ENCODE measurements around the gene KCNJ4. TPM values are rescaled to one million over a fixed set of nuclear protein-coding genes. Genes with fewer than 3 reads are reported as not detected.
A peak's percentile ranks its signal among the peaks of the same experiment; 100 is the strongest.

KCNJ4 gene
- total RNA-seq, 1 experiment from 2014 or later = not detected

GRCh38 chr22:38453996-38454352 lies 1.0 kb downstream of the KCNJ4 start:
- H3K4me3 Mint-ChIP-seq (ENCODE audit: low read depth, unreplicated experiment) = peak overlapping the region; percentile 37
- peaks cover 97% of the 10 kb centered on the region for H3K27me3 Mint-ChIP-seq (ENCODE audit: unreplicated experiment)
- H3K27ac Mint-ChIP-seq (ENCODE audit: unreplicated experiment) = no peak overlapping the region
- DNase-seq = no peak
- no peak for TF ChIP-seq CTCF (IDR thresholded peaks at IDR 0.05; ENCODE audit: unreplicated experiment)
- no TSS peak for BruUV-seq (replicated peaks)
- peaks cover 8% of the 10 kb centered on the region for H3K4me1 Mint-ChIP-seq (ENCODE audit: low read depth, unreplicated experiment)
- no peaks in the 10 kb centered on the region for H3K9me3 Mint-ChIP-seq (ENCODE audit: low read depth, unreplicated experiment)
- intact Hi-C loops (cut with micrococcal nuclease; ENCODE audit: unreplicated experiment) = no loop called here
- peaks cover 8% of the 10 kb centered on the region for H3K36me3 Mint-ChIP-seq (ENCODE audit: insufficient read depth, unreplicated experiment)
- CTCF ChIA-PET = interaction anchor here (0.6 kb wide), 1 partner anchor 14 kb away, joined by 3 read pairs; no protein-coding TSS in a partner anchor

GRCh38 chr22:38453066-38453672 lies 1.8 kb downstream of the KCNJ4 start:
- no peak for DNase-seq
- H3K4me1 Mint-ChIP-seq (ENCODE audit: low read depth, unreplicated experiment) = peaks cover 8% of the 10 kb centered on the region
- H3K27ac Mint-ChIP-seq (ENCODE audit: unreplicated experiment) = no peak overlapping the region
- no peak for TF ChIP-seq CTCF (IDR thresholded peaks at IDR 0.05; ENCODE audit: unreplicated experiment)
- intact Hi-C loops (cut with micrococcal nuclease; ENCODE audit: unreplicated experiment) = no loop called here
- H3K4me3 Mint-ChIP-seq (ENCODE audit: low read depth, unreplicated experiment) = no peak overlapping the region
- H3K9me3 Mint-ChIP-seq (ENCODE audit: low read depth, unreplicated experiment) = no peaks in the 10 kb centered on the region
- CTCF ChIA-PET = no interaction called here
- H3K27me3 Mint-ChIP-seq (ENCODE audit: unreplicated experiment) = peaks cover 96% of the 10 kb centered on the region
- peaks cover 8% of the 10 kb centered on the region for H3K36me3 Mint-ChIP-seq (ENCODE audit: insufficient read depth, unreplicated experiment)
- BruUV-seq (replicated peaks) = no TSS peak

GRCh38 chr22:38452373-38453065 lies 2.5 kb downstream of the KCNJ4 start:
- TF ChIP-seq CTCF (IDR thresholded peaks at IDR 0.05; ENCODE audit: unreplicated experiment) = no peak
- DNase-seq = no peak
- H3K36me3 Mint-ChIP-seq (ENCODE audit: insufficient read depth, unreplicated experiment) = peaks cover 8% of the 10 kb centered on the region
- peaks cover 8% of the 10 kb centered on the region for H3K4me1 Mint-ChIP-seq (ENCODE audit: low read depth, unreplicated experiment)
- no peak overlapping the region for H3K27ac Mint-ChIP-seq (ENCODE audit: unreplicated experiment)
- intact Hi-C loops (cut with micrococcal nuclease; ENCODE audit: unreplicated experiment) = no loop called here
- BruUV-seq (replicated peaks) = no TSS peak
- CTCF ChIA-PET = interaction anchor here (0.9 kb wide), 1 partner anchor 9 kb away, joined by 3 read pairs; no protein-coding TSS in a partner anchor
- no peak overlapping the region for H3K4me3 Mint-ChIP-seq (ENCODE audit: low read depth, unreplicated experiment)
- no peaks in the 10 kb centered on the region for H3K9me3 Mint-ChIP-seq (ENCODE audit: low read depth, unreplicated experiment)
- peaks cover 90% of the 10 kb centered on the region for H3K27me3 Mint-ChIP-seq (ENCODE audit: unreplicated experiment)

GRCh38 chr22:38451864-38452263 lies 3.1 kb downstream of the KCNJ4 start:
- Mint-ChIP-seq H3K27me3 (ENCODE audit: unreplicated experiment) (peaks cover 83% of the 10 kb centered on the region), H3K4me1 (ENCODE audit: low read depth, unreplicated experiment) (peaks cover 4% of the 10 kb centered on the region), H3K9me3 (ENCODE audit: low read depth, unreplicated experiment) (no peaks in the 10 kb centered on the region), H3K36me3 (ENCODE audit: insufficient read depth, unreplicated experiment) (peaks cover 8% of the 10 kb centered on the region), H3K27ac (ENCODE audit: unreplicated experiment) (no peak overlapping the region), H3K4me3 (ENCODE audit: low read depth, unreplicated experiment) (no peak overlapping the region)
- intact Hi-C loops (cut with micrococcal nuclease; ENCODE audit: unreplicated experiment) = no loop called here
- no TSS peak for BruUV-seq (replicated peaks)
- CTCF ChIA-PET = interaction anchor here (0.9 kb wide), 1 partner anchor 8 kb away, joined by 3 read pairs; no protein-coding TSS in a partner anchor
- DNase-seq = no peak
- TF ChIP-seq CTCF (IDR thresholded peaks at IDR 0.05; ENCODE audit: unreplicated experiment) = no peak

Data from Calu3 (cell line).